Transverse colon (tissue), 3 donors: Measurements from ENCODE around the gene RNFT2.

Experiments
- EP300 ChIP-seq: sonication (generic); formaldehyde crosslinking; IDR thresholded peaks from one replicate; pipeline ENCODE4 v1.6.1; 2017; ENCODE audit warnings: antibody characterized with exemption, low read depth
- POLR2A ChIP-seq: fragments of 450-650 bp; IDR thresholded peaks from one replicate; pipeline ENCODE4 v1.6.1; 2016; ENCODE audit warnings: antibody characterized with exemption, mild to moderate bottlenecking, moderate library complexity
- TF ChIP-seq, protein P1 (sequence below), 5 experiments: fragments of 200-600 bp in 3 of 5; fragments of 450-650 bp in 2 of 5; sonication (generic) in 3 of 5; IDR thresholded peaks; 1 replicate in 2 of 5; 2 replicates in 3 of 5; pipeline ENCODE4 v1.5.1; 2016 to 2017; ENCODE audit warnings: antibody characterized with exemption in 5 of 5, inconsistent platforms in 3 of 5, mild to moderate bottlenecking in 2 of 5, moderate library complexity in 1 of 5

DNA sequence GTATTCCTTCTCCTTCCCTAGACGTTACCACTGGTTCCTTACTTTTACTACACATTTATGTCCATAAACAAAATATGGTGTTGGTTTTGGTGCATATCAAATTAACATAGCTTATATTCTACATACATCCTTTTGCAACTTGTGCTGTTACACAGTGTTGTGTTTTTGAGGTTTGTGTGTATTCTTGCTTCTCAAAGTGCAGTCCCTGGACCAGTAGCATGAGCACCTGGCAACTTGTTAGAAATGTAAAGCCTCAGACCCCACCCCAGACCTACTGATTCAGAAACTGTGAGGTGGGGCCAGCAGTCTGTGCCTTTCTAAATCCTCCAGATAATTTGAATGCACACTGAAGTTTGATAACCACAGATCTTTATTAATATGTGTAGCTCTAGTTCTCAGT is 65.9 kb downstream of the RNFT2 start:
- no peak for TF ChIP-seq EP300
- TF ChIP-seq, protein P1, sequence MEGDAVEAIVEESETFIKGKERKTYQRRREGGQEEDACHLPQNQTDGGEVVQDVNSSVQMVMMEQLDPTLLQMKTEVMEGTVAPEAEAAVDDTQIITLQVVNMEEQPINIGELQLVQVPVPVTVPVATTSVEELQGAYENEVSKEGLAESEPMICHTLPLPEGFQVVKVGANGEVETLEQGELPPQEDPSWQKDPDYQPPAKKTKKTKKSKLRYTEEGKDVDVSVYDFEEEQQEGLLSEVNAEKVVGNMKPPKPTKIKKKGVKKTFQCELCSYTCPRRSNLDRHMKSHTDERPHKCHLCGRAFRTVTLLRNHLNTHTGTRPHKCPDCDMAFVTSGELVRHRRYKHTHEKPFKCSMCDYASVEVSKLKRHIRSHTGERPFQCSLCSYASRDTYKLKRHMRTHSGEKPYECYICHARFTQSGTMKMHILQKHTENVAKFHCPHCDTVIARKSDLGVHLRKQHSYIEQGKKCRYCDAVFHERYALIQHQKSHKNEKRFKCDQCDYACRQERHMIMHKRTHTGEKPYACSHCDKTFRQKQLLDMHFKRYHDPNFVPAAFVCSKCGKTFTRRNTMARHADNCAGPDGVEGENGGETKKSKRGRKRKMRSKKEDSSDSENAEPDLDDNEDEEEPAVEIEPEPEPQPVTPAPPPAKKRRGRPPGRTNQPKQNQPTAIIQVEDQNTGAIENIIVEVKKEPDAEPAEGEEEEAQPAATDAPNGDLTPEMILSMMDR (IDR thresholded peaks at IDR 0.05): no peak
- TF ChIP-seq POLR2A: no peak
